Peyer's patch (tissue), 4 donors: ENCODE measurements around the gene EMC8. TPM values are rescaled to one million over a fixed set of nuclear protein-coding genes. Genes with fewer than 3 reads are reported as not detected.
A peak's percentile ranks its signal among the peaks of the same experiment; 100 is the strongest.

ENCODE experiments used
- DNase-seq, 3 donors: peaks; one replicate each; pipeline ENCODE4 v3.0.0-alpha.2; 2017 to 2019
- H3K27ac ChIP-seq, 4 donors: fragments of 200-600 bp; sonication (generic); one replicate each; pipeline ENCODE4 v1.5.1; 2016 to 2019
- H3K27me3 ChIP-seq, 2 donors: fragments of 200-600 bp; sonication (generic); one replicate each; pipeline ENCODE4 v1.5.1; 2019
- H3K36me3 ChIP-seq, 3 donors: fragments of 200-600 bp; sonication (generic); one replicate each; pipeline ENCODE4 v1.5.1; 2016 to 2019
- H3K4me1 ChIP-seq, 4 donors: fragments of 200-600 bp; sonication (generic); one replicate each; pipeline ENCODE4 v1.5.1; 2016 to 2019
- H3K4me3 ChIP-seq, 4 donors: fragments of 200-600 bp; sonication (generic); 1 replicate in 3 of 4; 2 replicates in 1 of 4; pipeline ENCODE4 v1.5.1; 2016 to 2019; ENCODE audit warnings: mild to moderate bottlenecking in 1 of 4
- H3K9me3 ChIP-seq, 4 donors: fragments of 200-600 bp; sonication (generic); one replicate each; pipeline ENCODE4 v1.5.1; 2016 to 2019; ENCODE audit warnings: mild to moderate bottlenecking in 1 of 4
- CTCF ChIP-seq, 6 experiments: fragments of 450-650 bp in 4 of 6; fragments of 200-600 bp in 2 of 6; sonication (generic) in 1 of 6; IDR thresholded peaks; one replicate each; pipeline ENCODE4 v1.5.1; 2017 to 2019; ENCODE audit warnings: antibody characterized with exemption in 6 of 6, mild to moderate bottlenecking in 3 of 6, moderate library complexity in 1 of 6
- POLR2A ChIP-seq, 2 donors: fragments of 450-650 bp; IDR thresholded peaks; one replicate each; pipeline ENCODE4 v1.5.1; 2017; ENCODE audit warnings: antibody characterized with exemption in 2 of 2, mild to moderate bottlenecking in 2 of 2, moderate library complexity in 2 of 2
- total RNA-seq, 4 donors: library from RNA; depleted of rRNA; stranded (reverse); fragments of >200 nt; gene quantifications; one replicate each; pipeline ENCODE4 v1.1.0, GENCODE V29; 2016

The EMC8 gene
- total RNA-seq, 4 donors from 2014 or later: 37.2 to 38.9 (median 38.5) TPM

GRCh38 chr16:85833219-85833920 is 34.0 kb upstream of the EMC8 start:
- peak in 1 of 3 donors; percentile 44 for DNase-seq
- Histone ChIP-seq H3K36me3 (no peaks in the 10 kb centered on the region), H3K27me3 (no peaks in the 10 kb centered on the region), H3K4me3 (no peak overlapping the region), H3K4me1 (peaks cover 0 to 8% (median under 1%) of the 10 kb centered on the region in 4 donors), H3K9me3 (no peaks in the 10 kb centered on the region), H3K27ac (no peak overlapping the region)
- TF ChIP-seq CTCF (IDR thresholded peaks at IDR 0.05) (no peak), POLR2A (IDR thresholded peaks at IDR 0.05) (no peak)

- Histone ChIP-seq H3K36me3 (no peaks in the 10 kb centered on the region), H3K9me3 (no peaks in the 10 kb centered on the region), H3K4me1 (peaks cover 0 to 8% (median 2%) of the 10 kb centered on the region in 4 donors), H3K27ac (no peak overlapping the region), H3K27me3 (no peaks in the 10 kb centered on the region), H3K4me3 (no peak overlapping the region)
- peak; percentile 33 to 88 (median 84) for DNase-seq
- TF ChIP-seq CTCF (IDR thresholded peaks at IDR 0.05) (no peak), POLR2A (IDR thresholded peaks at IDR 0.05) (no peak)
These were observed 33.4 kb upstream of the EMC8 start for GRCh38 chr16:85832570-85833218.

GRCh38 chr16:85830821-85831220 is 31.5 kb upstream of the EMC8 start:
- Histone ChIP-seq H3K27me3 (no peaks in the 10 kb centered on the region), H3K4me1 (peaks cover 0 to 8% (median 2%) of the 10 kb centered on the region in 4 donors), H3K27ac (no peak overlapping the region), H3K36me3 (no peaks in the 10 kb centered on the region), H3K4me3 (no peak overlapping the region), H3K9me3 (no peaks in the 10 kb centered on the region)
- no peak for TF ChIP-seq POLR2A (IDR thresholded peaks at IDR 0.05)
- no peak for TF ChIP-seq CTCF (IDR thresholded peaks at IDR 0.05)
- DNase-seq: no peak

- no peak for TF ChIP-seq POLR2A (IDR thresholded peaks at IDR 0.05)
- TF ChIP-seq CTCF (IDR thresholded peaks at IDR 0.05): no peak
- no peaks in the 10 kb centered on the region for H3K36me3 ChIP-seq
- DNase-seq: peak; percentile 41 to 69 (median 50)
- no peaks in the 10 kb centered on the region for H3K9me3 ChIP-seq
- H3K27ac ChIP-seq: peak overlapping the region in 2 of 4 donors; percentile 22 to 27
- peak overlapping the region in 1 of 4 donors; percentile 9 for H3K4me3 ChIP-seq
- no peaks in the 10 kb centered on the region for H3K27me3 ChIP-seq
- peaks cover 0 to 8% (median 2%) of the 10 kb centered on the region in 4 donors for H3K4me1 ChIP-seq
These were observed 30.6 kb upstream of the EMC8 start for GRCh38 chr16:85829751-85830445.

GRCh38 chr16:85829171-85829719 is 29.9 kb upstream of the EMC8 start:
- TF ChIP-seq POLR2A (IDR thresholded peaks at IDR 0.05) (no peak), CTCF (IDR thresholded peaks at IDR 0.05) (no peak)
- H3K27ac ChIP-seq: peak overlapping the region in 2 of 4 donors; percentile 22 to 27
- no peaks in the 10 kb centered on the region for H3K9me3 ChIP-seq
- peak overlapping the region in 1 of 4 donors; percentile 9 for H3K4me3 ChIP-seq
- peak in 1 of 3 donors; percentile 38 for DNase-seq
- H3K36me3 ChIP-seq: no peaks in the 10 kb centered on the region
- H3K27me3 ChIP-seq: no peaks in the 10 kb centered on the region
- peaks cover 0 to 8% (median 2%) of the 10 kb centered on the region in 4 donors for H3K4me1 ChIP-seq
